Ascending aorta (tissue), 2 donors: ENCODE measurements around the gene GOLPH3. TPM values are rescaled to one million over a fixed set of nuclear protein-coding genes. Genes with fewer than 3 reads are reported as not detected.

ENCODE experiments used
- DNase-seq, 2 donors: peaks; one replicate each; pipeline ENCODE4 v3.0.0-alpha.2; 2019; ENCODE audit warnings: low spot score in 2 of 2
- H3K27ac ChIP-seq, 2 donors: fragments of 200-600 bp; sonication (generic); one replicate each; pipeline ENCODE4 v1.5.1; 2016 to 2017; ENCODE audit warnings: mild to moderate bottlenecking in 1 of 2
- H3K27me3 ChIP-seq: fragments of 200-600 bp; sonication (generic); one replicate; pipeline ENCODE4 v1.5.1; 2017
- H3K36me3 ChIP-seq, 2 donors: fragments of 200-600 bp; sonication (generic); one replicate each; pipeline ENCODE4 v1.5.1; 2016
- H3K4me1 ChIP-seq, 2 donors: fragments of 200-600 bp; sonication (generic); one replicate each; pipeline ENCODE4 v1.5.1; 2016 to 2017; ENCODE audit warnings: mild to moderate bottlenecking in 1 of 2
- H3K4me3 ChIP-seq, 2 donors: fragments of 200-600 bp; sonication (generic); one replicate each; pipeline ENCODE4 v1.5.1; 2016 to 2017; ENCODE audit warnings: mild to moderate bottlenecking in 1 of 2
- H3K9me3 ChIP-seq, 2 donors: fragments of 200-600 bp; sonication (generic); one replicate each; pipeline ENCODE4 v1.5.1; 2016
- CTCF ChIP-seq, 3 experiments: fragments of 200-600 bp in 2 of 3; fragments of 450-650 bp in 1 of 3; sonication (generic) in 2 of 3; IDR thresholded peaks; one replicate each; pipeline ENCODE4 v1.5.1; 2016 to 2019; ENCODE audit warnings: antibody characterized with exemption in 3 of 3, mild to moderate bottlenecking in 1 of 3, moderate library complexity in 1 of 3
- intact Hi-C: fragments of 100-400 bp; cut with DNase I; formaldehyde crosslinking; loops from one replicate; pipeline ENCODE4 v1.15.1; 2023
- total RNA-seq: library from RNA; depleted of rRNA; stranded (reverse); fragments of >200 nt; gene quantifications from one replicate; pipeline ENCODE4 v1.1.0, GENCODE V29; 2016

Gene GOLPH3
- total RNA-seq, 1 donor from 2014 or later, result 171 TPM

GRCh38 chr5:32090755-32091128 is 83.4 kb downstream of the GOLPH3 start:
- no peak for TF ChIP-seq CTCF (IDR thresholded peaks at IDR 0.05)
- Histone ChIP-seq H3K27ac (no peak overlapping the region), H3K4me1 (peaks cover 0 to 7% of the 10 kb centered on the region in 2 donors), H3K27me3 (no peaks in the 10 kb centered on the region), H3K9me3 (no peaks in the 10 kb centered on the region), H3K36me3 (peaks cover 0 to 7% of the 10 kb centered on the region in 2 donors), H3K4me3 (no peak overlapping the region)
- intact Hi-C loops, result loop anchor here (5.0 to 10.0 kb wide), 2 partner anchors 446 to 558 kb away; partner anchors contain the start of genes C5orf22 and DROSHA
- no peak for DNase-seq

- H3K4me1 ChIP-seq, result peaks cover 0 to 4% of the 10 kb centered on the region in 2 donors
- no peak for TF ChIP-seq CTCF (IDR thresholded peaks at IDR 0.05)
- intact Hi-C loops, result loop anchor here (5.0 to 10.0 kb wide), 2 partner anchors 445 to 558 kb away; partner anchors contain the start of genes C5orf22 and DROSHA
- no peak overlapping the region for H3K4me3 ChIP-seq
- H3K36me3 ChIP-seq, result peaks cover 0 to 7% of the 10 kb centered on the region in 2 donors
- no peaks in the 10 kb centered on the region for H3K9me3 ChIP-seq
- no peaks in the 10 kb centered on the region for H3K27me3 ChIP-seq
- DNase-seq, result no peak
- no peak overlapping the region for H3K27ac ChIP-seq
Observed at GRCh38 chr5:32090026-32090754, 83.9 kb downstream of the GOLPH3 start.

- intact Hi-C loops, result no loop called here
- H3K36me3 ChIP-seq, result peaks cover 0 to 7% of the 10 kb centered on the region in 2 donors
- H3K27ac ChIP-seq, result no peak overlapping the region
- TF ChIP-seq CTCF (IDR thresholded peaks at IDR 0.05), result no peak
- no peaks in the 10 kb centered on the region for H3K4me1 ChIP-seq
- no peaks in the 10 kb centered on the region for H3K27me3 ChIP-seq
- H3K9me3 ChIP-seq, result no peaks in the 10 kb centered on the region
- no peak for DNase-seq
- no peak overlapping the region for H3K4me3 ChIP-seq
Observed at GRCh38 chr5:32089146-32090000, 84.7 kb downstream of the GOLPH3 start.

DNA sequence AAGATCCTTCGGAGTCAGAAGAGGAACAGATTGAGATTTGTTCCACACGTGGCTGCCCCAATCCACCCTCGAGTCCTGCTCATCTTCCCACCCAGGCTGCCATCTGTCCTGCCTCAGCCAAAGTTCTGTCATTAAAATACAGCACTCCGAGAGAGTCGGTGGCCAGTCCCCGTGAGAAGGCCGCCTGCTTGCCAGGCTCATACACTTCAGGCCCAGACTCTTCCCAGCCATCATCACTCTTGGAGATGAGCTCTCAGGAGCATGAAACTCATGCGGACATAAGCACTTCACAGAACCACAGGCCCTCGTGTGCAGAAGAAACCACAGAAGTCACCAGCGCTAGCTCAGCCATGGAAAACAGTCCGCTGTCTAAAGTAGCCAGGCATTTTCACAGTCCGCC is 85.9 kb downstream of the GOLPH3 start:
- Histone ChIP-seq H3K4me3 (no peak overlapping the region), H3K9me3 (no peaks in the 10 kb centered on the region), H3K4me1 (no peaks in the 10 kb centered on the region), H3K36me3 (peaks cover 0 to 7% of the 10 kb centered on the region in 2 donors), H3K27ac (no peak overlapping the region), H3K27me3 (no peaks in the 10 kb centered on the region)
- intact Hi-C loops, result no loop called here
- no peak for DNase-seq
- TF ChIP-seq CTCF (IDR thresholded peaks at IDR 0.05), result no peak

DNA sequence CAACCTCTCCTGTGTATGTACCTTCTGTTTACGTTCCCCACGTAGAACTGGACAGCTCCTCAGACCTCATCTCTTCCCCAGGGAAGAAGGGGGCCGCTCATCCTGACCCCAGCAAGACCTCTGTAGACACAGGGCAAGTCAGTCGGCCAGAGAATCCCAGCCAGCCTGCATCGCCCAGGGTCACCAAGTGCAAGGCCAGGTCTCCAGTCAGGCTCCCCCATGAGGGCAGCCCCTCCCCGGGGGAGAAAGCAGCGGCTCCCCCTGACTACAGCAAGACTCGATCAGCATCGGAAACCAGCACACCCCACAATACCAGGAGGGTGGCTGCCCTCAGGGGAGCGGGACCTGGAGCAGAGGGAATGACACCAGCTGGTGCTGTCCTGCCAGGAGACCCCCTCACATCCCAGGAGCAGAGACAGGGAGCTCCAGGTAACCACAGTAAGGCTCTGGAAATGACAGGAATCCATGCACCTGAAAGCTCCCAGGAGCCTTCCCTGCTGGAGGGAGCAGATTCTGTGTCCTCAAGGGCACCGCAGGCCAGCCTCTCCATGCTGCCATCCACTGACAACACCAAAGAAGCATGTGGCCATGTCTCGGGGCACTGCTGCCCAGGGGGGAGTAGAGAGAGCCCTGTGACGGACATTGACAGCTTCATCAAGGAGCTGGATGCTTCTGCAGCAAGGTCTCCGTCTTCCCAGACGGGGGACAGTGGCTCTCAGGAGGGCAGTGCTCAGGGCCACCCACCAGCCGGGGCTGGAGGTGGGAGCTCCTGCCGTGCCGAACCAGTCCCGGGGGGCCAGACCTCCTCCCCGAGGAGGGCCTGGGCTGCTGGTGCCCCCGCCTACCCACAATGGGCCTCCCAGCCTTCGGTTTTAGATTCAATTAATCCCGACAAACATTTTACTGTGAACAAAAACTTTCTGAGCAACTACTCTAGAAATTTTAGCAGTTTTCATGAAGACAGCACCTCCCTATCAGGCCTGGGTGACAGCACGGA is 86.7 kb downstream of the GOLPH3 start:
- DNase-seq, result no peak
- H3K27ac ChIP-seq, result no peak overlapping the region
- intact Hi-C loops, result no loop called here
- H3K4me3 ChIP-seq, result no peak overlapping the region
- H3K27me3 ChIP-seq, result no peaks in the 10 kb centered on the region
- H3K36me3 ChIP-seq, result peaks cover 0 to 7% of the 10 kb centered on the region in 2 donors
- no peak for TF ChIP-seq CTCF (IDR thresholded peaks at IDR 0.05)
- no peaks in the 10 kb centered on the region for H3K9me3 ChIP-seq
- H3K4me1 ChIP-seq, result no peaks in the 10 kb centered on the region
